ENCODE results near the gene GNG12.

- TF ChIP-seq TAF1 (IDR thresholded peaks at IDR 0.05; ENCODE audit: low read depth, low read length): no peak
- no peak for TF ChIP-seq POLR2AphosphoS5 (IDR thresholded peaks at IDR 0.05; ENCODE audit: low read depth, low read length)
- TF ChIP-seq POLR2A (IDR thresholded peaks at IDR 0.05; ENCODE audit: low read depth, low read length): no peak
- no peak for TF ChIP-seq SPI1 (IDR thresholded peaks at IDR 0.05; ENCODE audit: low read depth, low read length)
Measured at GRCh38 chr1:67787746-67788145, 45.5 kb downstream of the GNG12 start.

Measured in GM12891 (cell line).